HG03045 (cell line): ENCODE results near the gene CHURC1.

Source experiments
- ATAC-seq: cut with Tn5 transposase; IDR thresholded peaks from one replicate; pipeline ENCODE4 v1.9.1; 2021; ENCODE audit warnings: mild to moderate bottlenecking, moderate library complexity; ENCODE audit not compliant: unreplicated experiment

Gene CHURC1

DNA sequence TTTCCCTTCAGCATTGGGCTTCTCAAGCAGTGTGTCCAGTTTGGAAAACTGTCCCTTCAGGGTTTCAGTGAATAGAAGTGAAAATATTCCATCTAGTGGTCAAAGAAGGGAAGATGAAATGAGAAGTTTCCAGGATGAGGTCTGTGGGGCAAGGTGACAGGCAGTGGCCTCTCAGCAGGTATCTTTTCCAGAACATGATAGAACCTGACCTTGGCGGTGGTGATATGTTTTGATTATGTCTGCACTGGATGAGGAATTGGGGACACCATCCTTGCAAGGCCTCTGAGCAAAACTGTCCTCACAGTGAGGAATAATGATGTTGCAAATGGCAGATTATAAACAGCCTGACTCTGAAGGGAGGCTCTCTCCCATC lies 23.6 kb downstream of the CHURC1 start:
- no peak for ATAC-seq

DNA sequence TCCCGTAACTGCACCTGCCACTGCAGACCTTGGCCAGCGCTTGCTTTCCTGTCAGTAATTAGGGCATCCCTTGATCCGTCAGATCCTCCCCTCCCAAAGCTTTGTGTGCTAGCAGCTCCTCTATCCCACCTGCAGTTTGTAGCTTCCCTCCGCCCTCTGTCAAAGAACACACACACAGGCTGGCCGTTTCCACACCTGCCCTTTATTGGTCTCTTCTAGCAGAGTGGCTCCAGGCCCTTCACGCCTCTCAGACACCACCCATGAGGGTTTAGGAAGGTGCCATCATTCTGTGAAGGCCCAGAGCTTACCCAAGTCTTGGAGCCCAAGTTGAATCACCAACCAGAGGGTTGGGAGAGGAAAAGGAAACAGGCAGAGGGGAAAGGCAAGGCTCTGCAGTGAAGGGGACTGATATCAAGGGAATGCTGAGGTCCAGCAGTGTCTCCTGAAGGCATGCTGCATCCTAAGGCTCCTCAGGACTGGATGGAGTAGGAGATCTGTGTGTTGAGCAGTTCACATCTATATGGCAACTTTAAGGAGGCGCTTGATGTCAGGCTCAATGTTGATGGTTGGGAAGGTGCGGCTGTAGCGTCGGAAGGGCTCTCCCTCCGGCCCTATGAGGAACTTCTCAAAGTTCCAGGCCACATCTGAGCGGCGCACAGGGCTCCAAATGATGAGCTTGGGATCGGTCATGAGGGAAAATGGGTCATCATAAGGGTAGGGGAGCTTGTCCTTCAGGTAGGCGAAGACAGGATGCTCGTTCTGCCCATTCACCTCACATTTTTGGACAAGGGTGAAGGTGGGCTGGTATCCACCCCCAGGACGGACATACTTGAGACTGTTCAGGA lies 24.9 kb downstream of the CHURC1 start:
- no peak for ATAC-seq

- no peak for ATAC-seq
These were observed 25.5 kb downstream of the CHURC1 start for GRCh38 chr14:64939817-64940190.

DNA sequence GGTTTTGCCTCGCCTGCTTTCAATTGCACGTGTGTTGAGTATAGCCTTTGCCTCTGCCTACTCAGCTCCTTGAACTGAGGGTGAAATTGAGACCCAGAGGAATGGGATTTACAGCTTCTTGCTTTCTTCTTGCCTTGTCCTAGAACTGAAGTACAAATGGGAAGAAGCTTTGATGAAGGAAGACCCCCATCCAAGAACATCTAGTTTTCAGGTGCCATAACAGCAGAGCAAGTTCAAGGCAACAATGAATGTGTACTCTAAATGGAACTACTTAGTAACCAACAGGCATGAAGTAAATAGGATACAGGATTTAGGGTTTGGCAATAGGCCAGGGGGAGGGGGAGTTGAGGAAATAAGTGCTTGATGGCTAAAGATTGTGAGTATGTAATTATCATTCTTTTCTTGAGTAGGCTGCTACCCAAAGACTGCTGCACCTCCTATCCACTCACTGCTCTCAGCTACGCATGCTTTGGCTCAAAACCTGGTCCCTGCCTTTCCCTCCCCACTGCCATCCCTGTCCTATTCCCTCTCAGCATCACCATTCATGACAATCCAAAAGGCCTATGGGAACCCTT lies 26.2 kb downstream of the CHURC1 start:
- ATAC-seq, result no peak

DNA sequence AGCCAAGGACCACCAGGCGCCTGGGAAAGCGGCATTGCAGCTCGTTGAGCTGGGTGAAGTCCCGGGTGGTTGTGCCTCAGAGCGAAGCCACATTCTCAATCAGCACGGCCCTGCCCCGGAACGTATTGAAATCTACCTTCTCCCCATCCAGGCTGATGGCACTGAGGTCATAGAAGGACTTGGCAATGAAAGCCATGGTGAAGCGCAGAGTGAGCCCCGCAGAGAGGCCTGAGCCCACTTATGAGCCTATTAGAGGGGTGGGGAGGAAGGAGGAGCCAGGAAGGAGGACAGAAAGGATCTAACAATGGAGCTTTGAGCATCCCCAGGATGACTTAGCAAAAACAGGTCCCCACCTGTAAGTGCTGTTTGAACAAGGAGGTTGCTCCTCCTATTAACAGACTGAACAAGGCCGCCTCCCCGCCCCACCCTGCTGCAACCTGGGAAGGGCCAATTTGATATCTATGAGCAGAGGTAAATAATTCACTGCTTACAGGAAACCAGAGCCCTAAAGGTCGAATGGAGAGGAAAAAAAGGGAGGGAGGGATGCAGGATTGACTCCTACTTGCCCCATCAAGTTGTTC lies 28.4 kb downstream of the CHURC1 start, which contains the start of gene GPX2:
Gene GPX2 (minus strand): TSS at position 215 of the 581 bp plus-strand sequence. CDS start 19 bp downstream, at position 196.
- ATAC-seq, result no peak

DNA sequence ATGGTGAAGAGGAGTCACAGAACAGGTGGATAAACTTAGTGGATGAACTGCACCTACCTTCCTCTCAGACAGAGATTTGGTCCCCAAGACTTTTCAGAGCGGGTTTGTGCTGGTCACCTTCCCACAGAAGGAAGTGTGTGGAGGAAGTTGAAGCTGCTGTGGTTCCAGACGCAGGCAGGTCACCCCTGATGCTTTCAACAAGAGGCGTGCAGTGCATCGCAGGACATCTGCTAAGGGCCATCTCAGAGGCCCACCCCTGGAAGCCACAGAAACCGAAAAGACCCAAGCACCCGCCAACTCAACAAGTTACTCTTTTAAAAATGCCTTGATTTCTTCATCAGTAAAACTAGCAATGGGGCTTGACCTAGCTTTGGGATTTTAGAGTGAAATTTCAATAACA lies 29.3 kb downstream of the CHURC1 start:
- ATAC-seq, result no peak

- ATAC-seq, result no peak
These were observed 29.8 kb downstream of the CHURC1 start for GRCh38 chr14:64944041-64944440.

DNA sequence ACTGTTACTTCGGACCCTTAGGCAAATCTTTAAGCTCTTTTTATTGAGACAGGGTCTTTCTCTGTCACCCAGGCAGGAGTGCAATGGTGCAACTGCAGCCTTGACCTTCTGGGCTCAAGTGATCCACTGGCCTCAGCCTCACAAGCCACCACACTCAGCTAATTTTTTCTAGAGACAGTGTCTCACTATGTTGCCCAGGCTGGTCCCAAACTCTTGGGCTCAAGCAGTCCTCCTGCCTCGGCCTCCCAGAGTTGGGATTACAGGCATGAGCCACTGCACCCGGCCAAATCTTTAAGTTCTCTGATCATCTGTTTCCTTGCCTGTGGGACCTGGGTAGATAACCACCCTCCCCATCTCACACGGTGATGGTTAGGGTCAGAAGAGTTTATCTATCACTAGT lies 30.6 kb downstream of the CHURC1 start:
- ATAC-seq, result no peak

- no peak for ATAC-seq
These were observed 31.4 kb downstream of the CHURC1 start for GRCh38 chr14:64945431-64946178.

- ATAC-seq, result no peak
These were observed 32.2 kb downstream of the CHURC1 start for GRCh38 chr14:64946310-64947045.

DNA sequence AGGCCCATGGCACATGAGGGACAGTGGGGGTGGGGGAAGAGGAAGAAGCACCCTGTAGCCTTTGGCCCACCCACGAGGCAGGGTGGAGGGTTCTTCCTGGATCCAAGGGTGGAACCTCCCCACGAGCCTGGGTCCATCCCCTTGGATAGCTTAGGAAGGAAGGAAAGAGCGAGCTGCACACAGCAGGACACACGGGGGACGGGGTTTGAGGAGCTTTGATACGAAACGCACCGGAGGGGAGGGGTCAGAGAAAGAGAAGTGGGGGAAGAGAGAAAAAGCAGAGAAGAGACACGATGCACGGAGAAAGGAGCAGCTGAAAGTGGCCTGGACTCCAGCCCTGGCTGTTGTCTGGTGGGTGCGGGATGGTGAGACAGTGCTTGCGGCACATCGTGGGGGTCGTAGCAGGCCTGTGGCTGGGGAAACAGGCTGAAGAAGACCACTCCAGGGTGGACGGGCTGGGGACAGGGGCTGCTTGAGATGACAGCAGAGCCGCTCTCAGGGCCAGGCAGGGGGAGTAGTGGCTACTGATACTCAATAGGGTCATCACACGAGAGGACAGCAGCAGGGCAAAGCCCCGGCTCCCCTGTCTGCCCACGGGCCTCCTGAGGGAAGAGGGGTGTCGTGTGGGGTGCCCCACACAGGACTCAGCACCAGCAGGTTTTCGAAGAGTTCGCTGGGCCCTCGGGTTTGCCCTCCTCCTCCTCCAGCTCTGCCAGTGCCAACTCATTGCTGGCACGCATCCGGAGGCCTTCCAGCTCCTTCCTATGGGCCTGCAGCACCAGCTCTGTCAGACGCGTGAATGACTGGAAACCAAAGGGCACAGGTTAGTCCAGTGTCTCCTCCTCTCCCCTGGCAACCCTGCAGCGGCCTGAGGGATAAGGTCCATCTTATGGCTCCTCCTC lies 33.7 kb downstream of the CHURC1 start:
- no peak for ATAC-seq

- ATAC-seq, result no peak
These were observed 34.5 kb downstream of the CHURC1 start for GRCh38 chr14:64948612-64949210.

- no peak for ATAC-seq
These were observed 36.6 kb downstream of the CHURC1 start for GRCh38 chr14:64950889-64951288.

GRCh38 chr14:64951291-64951690 lies 37.0 kb downstream of the CHURC1 start:
- ATAC-seq, result no peak

DNA sequence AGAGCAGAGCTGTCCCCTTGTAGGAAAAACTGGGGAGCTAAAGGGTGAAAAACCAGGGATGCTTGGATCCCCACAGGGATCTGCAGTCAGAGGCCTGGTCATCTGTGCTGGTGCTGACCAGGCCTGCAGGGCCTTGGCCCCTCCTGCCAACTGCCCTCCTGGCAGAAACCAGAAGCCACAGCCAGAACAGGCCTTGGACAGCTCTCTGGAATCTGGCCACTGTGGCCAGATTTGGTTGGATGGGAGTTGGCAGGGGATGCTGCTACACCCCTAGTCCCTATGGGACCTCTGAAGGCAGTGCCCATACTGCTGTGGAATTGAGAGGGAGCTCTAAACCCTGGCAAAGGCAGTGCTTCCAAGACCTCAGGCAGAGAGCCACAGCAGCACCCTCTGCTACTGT lies 37.5 kb downstream of the CHURC1 start:
- no peak for ATAC-seq

DNA sequence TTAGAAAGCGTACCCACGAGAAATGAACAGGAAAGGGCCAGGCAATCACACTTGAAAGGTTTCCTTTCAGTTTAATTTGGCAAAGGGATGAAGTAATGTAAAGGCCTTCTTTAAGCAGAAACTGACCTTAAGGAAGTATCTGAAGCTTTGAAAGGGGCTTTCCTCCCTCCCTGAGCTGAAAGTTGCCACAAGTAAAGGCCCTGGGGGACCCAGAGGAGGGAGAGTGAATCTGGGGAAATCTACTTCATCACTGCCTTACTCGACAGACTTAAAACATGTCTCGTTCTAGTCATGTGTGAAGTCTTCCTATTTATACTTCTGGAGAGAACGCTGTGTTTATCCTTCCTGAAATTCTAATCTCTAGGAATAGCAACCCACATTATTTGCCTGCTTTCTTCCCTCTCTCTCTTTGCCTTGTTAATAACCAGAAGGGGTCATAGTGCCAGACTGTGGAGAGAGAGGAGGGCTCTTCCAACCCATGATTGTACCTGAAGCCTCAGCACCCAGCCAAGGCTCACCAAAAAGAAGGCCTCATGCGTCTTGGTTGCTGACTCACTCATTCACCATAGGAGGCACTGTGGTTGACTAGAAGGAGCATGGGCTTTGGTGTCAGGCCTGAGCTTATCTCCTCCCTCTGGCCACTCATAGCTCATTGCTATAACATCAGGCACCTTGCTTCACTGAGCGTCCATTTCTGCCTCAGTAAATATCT lies 38.5 kb downstream of the CHURC1 start:
- ATAC-seq, result no peak

- ATAC-seq, result no peak
These were observed 39.0 kb downstream of the CHURC1 start for GRCh38 chr14:64953310-64953654.

DNA sequence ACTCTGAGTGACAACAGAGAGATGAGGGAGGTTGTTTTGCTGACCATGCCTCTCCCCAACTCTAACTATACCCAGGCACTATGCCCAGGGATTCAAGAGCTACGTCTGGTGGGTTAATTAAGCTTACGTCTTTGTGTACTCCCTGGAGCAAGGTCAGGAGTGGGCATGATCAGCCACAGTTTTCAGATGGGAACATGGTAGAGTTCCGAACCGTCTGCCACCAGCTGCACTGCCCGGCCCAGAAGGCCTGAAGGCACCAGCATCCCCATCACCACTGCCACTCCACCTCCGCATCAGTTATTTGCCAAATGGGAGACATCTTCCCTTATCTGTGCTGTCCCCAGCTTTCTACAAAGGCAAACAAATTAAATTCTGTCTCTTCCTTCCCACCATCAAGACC lies 39.4 kb downstream of the CHURC1 start:
- no peak for ATAC-seq
